GM13976 (cell line): Measurements from ENCODE around the gene METTL16.
"Not testable (repeated sequence)": the region's sequence is repeated elsewhere in the genome, so short reads cannot be mapped to it uniquely, and the experiment has no call there.

ENCODE experiments used
- DNase-seq: peaks from one replicate; pipeline ENCODE4 v3.0.0; 2012; ENCODE audit warnings: low spot score
- CTCF ChIP-seq: IDR thresholded peaks from 2 replicates; pipeline ENCODE4 v1.5.1; 2012; ENCODE audit warnings: borderline replicate concordance, mild to moderate bottlenecking; ENCODE audit not compliant: insufficient read depth; ENCODE audit errors: extremely low read depth, missing control alignments, control extremely low read depth
- in situ Hi-C: fragments of 300-500 bp; cut with MboI; formaldehyde crosslinking; loops from one replicate; pipeline ENCODE4 v1.12.0; 2022; ENCODE audit warnings: low sequenced_read_pairs, mixed read lengths, inconsistent platforms; ENCODE audit not compliant: unreplicated experiment

Gene METTL16

GRCh38 chr17:2521257-2521656, 9.6 kb upstream of the METTL16 start:
- no peak for TF ChIP-seq CTCF
- DNase-seq, result no peak

GRCh38 chr17:2517539-2517938, 5.9 kb upstream of the METTL16 start:
- in situ Hi-C loops, result no loop called here
- no peak for TF ChIP-seq CTCF
- DNase-seq, result no peak

More at GRCh38 chr17:2521257-2521656, 9.6 kb upstream of the METTL16 start:
- in situ Hi-C loops, result no loop called here

- in situ Hi-C loops, result no loop called here
- no peak for DNase-seq
- no peak for TF ChIP-seq CTCF
These were observed 588 bp downstream of the METTL16 start for GRCh38 chr17:2511138-2511461.

GRCh38 chr17:2510559-2510958, 1.1 kb downstream of the METTL16 start:
- DNase-seq, result no peak
- no peak for TF ChIP-seq CTCF
- in situ Hi-C loops, result no loop called here

GRCh38 chr17:2508035-2508434, 3.7 kb downstream of the METTL16 start:
- TF ChIP-seq CTCF, result no peak
- in situ Hi-C loops, result no loop called here
- DNase-seq, result no peak

DNA sequence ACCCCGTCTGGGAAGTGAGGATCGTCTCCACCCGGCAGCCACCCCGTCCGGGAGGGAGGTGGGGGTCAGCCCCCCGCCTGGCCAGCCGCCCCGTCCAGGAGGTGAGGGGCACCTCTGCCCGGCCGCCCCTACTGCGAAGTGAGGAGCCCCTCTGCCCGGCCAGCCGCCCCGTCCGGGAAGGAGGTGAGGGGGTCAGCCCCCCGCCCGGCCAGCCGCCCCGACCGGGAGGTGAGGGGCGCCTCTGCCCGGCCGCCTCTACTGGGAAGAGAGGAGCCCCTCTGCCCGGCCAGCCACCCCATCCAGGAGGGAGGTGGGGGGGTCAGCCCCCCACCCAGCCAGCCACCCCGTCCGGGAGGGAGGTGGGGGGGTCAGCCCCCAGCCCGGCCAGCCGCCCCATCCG, 4.7 kb downstream of the METTL16 start:
- in situ Hi-C loops, DNase-seq: not testable (repeated sequence)

GRCh38 chr17:2503627-2504026, 8.1 kb downstream of the METTL16 start:
- no peak for DNase-seq
- in situ Hi-C loops, result no loop called here
- no peak for TF ChIP-seq CTCF
